H1 (cell line): ENCODE measurements around the gene INTS6. TPM values are rescaled to one million over a fixed set of nuclear protein-coding genes. Genes with fewer than 3 reads are reported as not detected.

ENCODE experiments used
- CTCF ChIA-PET: fragments of 300-600 bp; sonication (Branson Sonifier 250); formaldehyde crosslinking; loops from one replicate; lab custom pipeline; 2021; ENCODE audit not compliant: partially characterized antibody; lab: Charles Lee
- POLR2A ChIA-PET: fragments of 300-600 bp; sonication (Branson Sonifier 250); formaldehyde crosslinking; loops from one replicate; lab custom pipeline; 2021; ENCODE audit warnings: inconsistent platforms; ENCODE audit not compliant: partially characterized antibody; lab: Charles Lee
- DNase-seq, 2 experiments: peaks; one replicate each; pipeline versions ENCODE4 v3.0.0 to v3.0.0-alpha.2; 2010 to 2022; ENCODE audit warnings: low spot score in 2 of 2, low read depth in 1 of 2, mixed read lengths in 1 of 2
- FAIRE-seq: peaks from 2 replicates; lab custom pipeline; 2011; peaks lifted over from hg19 to GRCh38; lab: Jason Lieb, UNC
- H2AFZ ChIP-seq: 2 replicates; pipeline ENCODE4 v1.8.1; 2012; ENCODE audit warnings: low read length, inconsistent platforms
- H2AK5ac ChIP-seq: 2 replicates; pipeline ENCODE4 v1.6.1; 2013; ENCODE audit warnings: low read depth, low read length
- H2BK120ac ChIP-seq: replicated peaks from 2 replicates; pipeline ENCODE3; 2013; ENCODE audit warnings: low read depth, low read length, inconsistent platforms
- H2BK12ac ChIP-seq: 2 replicates; pipeline ENCODE4 v1.6.1; 2013; ENCODE audit warnings: low read depth, low read length
- H2BK15ac ChIP-seq: 2 replicates; pipeline ENCODE4 v1.6.1; 2013; ENCODE audit warnings: low read length
- H2BK20ac ChIP-seq: 2 replicates; pipeline ENCODE4 v1.6.1; 2013; ENCODE audit warnings: low read length
- H2BK5ac ChIP-seq: 2 replicates; pipeline ENCODE4 v1.6.1; 2013; ENCODE audit warnings: low read depth, low read length
- H3K14ac ChIP-seq: 2 replicates; pipeline ENCODE4 v1.6.1; 2013; ENCODE audit warnings: inconsistent platforms; ENCODE audit not compliant: insufficient read length
- H3K18ac ChIP-seq: 2 replicates; pipeline ENCODE4 v1.6.1; 2013; ENCODE audit warnings: low read length; ENCODE audit errors: extremely low read depth
- H3K23ac ChIP-seq: 2 replicates; pipeline ENCODE4 v1.6.1; 2013; ENCODE audit warnings: inconsistent platforms; ENCODE audit not compliant: insufficient read length
- H3K23me2 ChIP-seq: 2 replicates; pipeline ENCODE4 v1.6.1; 2013; ENCODE audit warnings: low read depth, low read length
- H3K27ac ChIP-seq: 2 replicates; pipeline ENCODE4 v1.6.1; 2011; ENCODE audit warnings: low read depth, low read length, inconsistent platforms
- H3K27me3 ChIP-seq, 4 experiments: replicated peaks in 1 of 4; 1 replicate in 1 of 4; 2 replicates in 3 of 4; pipeline versions ENCODE4 v1.6.1 to v1.8.1; 2011 to 2013; ENCODE audit warnings: low read length in 3 of 4, mild to moderate bottlenecking in 3 of 4, inconsistent platforms in 2 of 4, mixed read lengths in 2 of 4, moderate library complexity in 1 of 4; ENCODE audit not compliant: control insufficient read depth in 3 of 4, insufficient read depth in 3 of 4; ENCODE audit errors: extremely low read depth in 1 of 4
- H3K36me3 ChIP-seq, 4 experiments: 2 replicates each; pipeline versions ENCODE4 v1.6.1 to v1.8.1; 2011 to 2013; ENCODE audit warnings: mild to moderate bottlenecking in 4 of 4, low read length in 3 of 4, moderate library complexity in 2 of 4, control low read depth in 1 of 4, inconsistent platforms in 1 of 4; ENCODE audit not compliant: insufficient read depth in 4 of 4, control insufficient read depth in 2 of 4
- H3K4ac ChIP-seq: replicated peaks from 2 replicates; pipeline ENCODE3; 2013; ENCODE audit warnings: low read length, low read depth, mixed read lengths, inconsistent platforms; ENCODE audit not compliant: insufficient read length
- H3K4me1 ChIP-seq, 4 experiments: replicated peaks in 1 of 4; 1 replicate in 1 of 4; 2 replicates in 3 of 4; pipeline versions ENCODE4 v1.6.1 to v1.8.1; 2011 to 2013; ENCODE audit warnings: low read length in 3 of 4, inconsistent platforms in 2 of 4, mixed read lengths in 1 of 4; ENCODE audit not compliant: insufficient read depth in 4 of 4, control insufficient read depth in 3 of 4
- H3K4me2 ChIP-seq, 2 experiments: 2 replicates each; pipeline versions ENCODE4 v1.6.1 to v1.8.1; 2011 to 2013; ENCODE audit warnings: low read depth in 2 of 2, low read length in 2 of 2, control low read depth in 1 of 2, inconsistent platforms in 1 of 2, mild to moderate bottlenecking in 1 of 2; ENCODE audit not compliant: insufficient read depth in 1 of 2
- H3K4me3 ChIP-seq, 4 experiments: fragments of 200-600, 300-600 bp in 1 of 4; sonication (generic), shearing (Covaris generic), sonication (Bioruptor Twin) in 1 of 4; 2 replicates each; pipeline versions ENCODE4 v1.5.1 to v1.8.1; 2011 to 2016; ENCODE audit warnings: low read length in 4 of 4, low read depth in 3 of 4, control low read depth in 2 of 4, inconsistent platforms in 2 of 4, mild to moderate bottlenecking in 2 of 4, mixed read lengths in 1 of 4, moderate library complexity in 1 of 4; ENCODE audit not compliant: insufficient read depth in 2 of 4; ENCODE audit errors: extremely low read depth in 1 of 4
- H3K56ac ChIP-seq: replicated peaks from 2 replicates; pipeline ENCODE3; 2013; ENCODE audit warnings: low read depth, mild to moderate bottlenecking, mixed read lengths, low read length, inconsistent platforms; ENCODE audit not compliant: insufficient read length
- H3K79me1 ChIP-seq: 2 replicates; pipeline ENCODE4 v1.6.1; 2013; ENCODE audit warnings: low read depth, low read length, control low read depth
- H3K79me2 ChIP-seq, 2 experiments: 2 replicates each; pipeline versions ENCODE4 v1.6.1 to v1.8.1; 2012 to 2013; ENCODE audit warnings: low read length in 2 of 2, mild to moderate bottlenecking in 2 of 2, inconsistent platforms in 1 of 2; ENCODE audit not compliant: insufficient read depth in 2 of 2, control insufficient read depth in 1 of 2
- H3K9ac ChIP-seq, 4 experiments: replicated peaks in 1 of 4; 1 replicate in 1 of 4; 2 replicates in 3 of 4; pipeline versions ENCODE4 v1.6.1 to v1.8.1; 2011 to 2013; ENCODE audit warnings: low read depth in 3 of 4, low read length in 3 of 4, control low read depth in 2 of 4, mild to moderate bottlenecking in 2 of 4, moderate library complexity in 2 of 4, inconsistent platforms in 1 of 4; ENCODE audit errors: extremely low read depth in 1 of 4
- H3K9me3 ChIP-seq, 2 experiments: 2 replicates each; pipeline versions ENCODE4 v1.6.1 to v1.8.1; 2012 to 2013; ENCODE audit warnings: mild to moderate bottlenecking in 2 of 2, moderate library complexity in 2 of 2, control low read depth in 1 of 2, inconsistent platforms in 1 of 2, low read depth in 1 of 2, low read length in 1 of 2, mixed read lengths in 1 of 2; ENCODE audit not compliant: insufficient read depth in 2 of 2
- H4K20me1 ChIP-seq, 2 experiments: replicated peaks in 1 of 2; 2 replicates each; pipeline versions ENCODE3 to v1.8.1; 2011 to 2013; ENCODE audit warnings: inconsistent platforms in 2 of 2, low read length in 2 of 2, mild to moderate bottlenecking in 1 of 2; ENCODE audit not compliant: insufficient read depth in 2 of 2, control insufficient read depth in 1 of 2
- H4K5ac ChIP-seq: 2 replicates; pipeline ENCODE4 v1.6.1; 2013; ENCODE audit warnings: low read length, low read depth, mixed read lengths, inconsistent platforms; ENCODE audit not compliant: insufficient read length
- H4K8ac ChIP-seq: 2 replicates; pipeline ENCODE4 v1.8.0; 2013; ENCODE audit warnings: mild to moderate bottlenecking, moderate library complexity, low read length, inconsistent platforms; ENCODE audit not compliant: insufficient read depth; ENCODE audit errors: extremely low read depth
- H4K91ac ChIP-seq: replicated peaks from 2 replicates; pipeline ENCODE3; 2013; ENCODE audit warnings: low read length, mixed read lengths, inconsistent platforms; ENCODE audit not compliant: insufficient read length
- WGBS, 2 experiments: shearing (Covaris generic) in 1 of 2; methylation state at CpG; one replicate each; pipeline versions ENCODE4 v1.1.6 to v1.1.7; 2013 to 2015; ENCODE audit warnings: low lambda C conversion rate in 2 of 2, mixed read lengths in 2 of 2, inconsistent platforms in 1 of 2, low coverage in 1 of 2, missing lambda C conversion rate in 1 of 2; ENCODE audit not compliant: insufficient replicate concordance in 2 of 2, insufficient coverage in 1 of 2, insufficient read length in 1 of 2; ENCODE audit errors: extremely low coverage in 1 of 2, missing lambda C conversion rate in 1 of 2; 5-methylcytosine and 5-hydroxymethylcytosine counted together
- polyA plus RNA-seq, 7 experiments: library from polyadenylated mRNA; depleted of rRNA in 3 of 7; stranded (reverse) in 5 of 7; unstranded in 2 of 7; fragments of >200 nt in 5 of 7; fragments of 200-250 nt in 2 of 7; gene quantifications; 1 replicate in 5 of 7; 2 replicates in 1 of 7; 4 replicates in 1 of 7; pipeline versions ENCODE4 v1.2.1 to v1.2.3, GENCODE V29; 2011 to 2013; ENCODE audit warnings: missing spikeins in 2 of 7, mixed read lengths in 2 of 7
- total RNA-seq: library from RNA; stranded (reverse); fragmentation: NEBNext Ultra II Directional; extraction: Animal tissue kit (Norgen Biotek cat#: 25700); gene quantifications from 2 replicates; pipeline ENCODE4 v1.2.1, GENCODE V29; 2021
- TF ChIP-seq, protein P1 (sequence below): IDR thresholded peaks from 2 replicates; pipeline ENCODE4 v1.6.1; 2012; ENCODE audit warnings: inconsistent platforms

The INTS6 gene
- total and polyA plus RNA-seq, 2 of the 8 experiments (the other 6 are each of a cell fraction or from before 2014, with no cell fraction given): 12.6 to 42.8 TPM

DNA sequence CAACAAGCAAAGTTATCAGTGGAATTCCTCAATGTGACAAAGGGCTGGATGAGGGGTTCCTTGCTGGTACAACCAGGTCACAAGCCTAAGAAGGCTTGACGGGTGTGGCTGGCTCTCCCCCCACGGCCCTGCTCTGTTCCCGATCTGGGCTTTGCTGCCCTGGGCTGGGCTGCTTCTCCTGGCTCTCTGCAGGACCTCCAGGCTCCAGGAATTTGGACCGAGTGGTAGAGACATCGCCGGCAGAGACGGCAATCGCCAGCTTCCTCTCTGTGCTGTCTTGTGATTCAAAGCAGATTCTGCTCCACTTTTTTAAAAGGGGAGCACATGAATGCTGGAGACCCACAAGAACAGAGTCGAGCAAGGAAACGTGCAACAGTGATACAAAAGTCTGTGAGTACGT, 113.5 kb downstream of the INTS6 start, which contains the start of gene SERPINE3:
SERPINE3 (plus strand) TSS at position 338 of the 400 bp plus-strand sequence. CDS start 1,401 bp downstream, outside the sequence.
- Histone ChIP-seq H4K8ac (no peak within 1 kb of the TSS), H3K18ac (peak within 1 kb of the TSS; percentile 16), H3K23ac (no peak within 1 kb of the TSS), H3K27ac (no peak within 1 kb of the TSS), H4K20me1 (no peaks in the 10 kb centered on the region), H3K9ac (no peak within 1 kb of the TSS), H2BK5ac (peak within 1 kb of the TSS; percentile 45; the same call in 1 of the 2 replicates), H3K14ac (no peak within 1 kb of the TSS), H2BK15ac (peak within 1 kb of the TSS; percentile 66; the same call in 1 of the 2 replicates), H3K4ac (no peak within 1 kb of the TSS), H2BK12ac (no peak within 1 kb of the TSS), H3K4me1 (no peaks in the 10 kb centered on the region; a peak in 1 of 7 replicates), H3K4me2 (no peak within 1 kb of the TSS), H3K79me2 (no peaks in the 10 kb centered on the region), H3K23me2 (no peaks in the 10 kb centered on the region), H3K79me1 (no peaks in the 10 kb centered on the region), H4K91ac (no peak within 1 kb of the TSS), H3K4me3 (no peak within 1 kb of the TSS), H4K5ac (no peak within 1 kb of the TSS), H2BK120ac (peak within 1 kb of the TSS; percentile 26), H2AFZ (peak within 1 kb of the TSS; percentile 22; the same call in 1 of the 2 replicates), H3K36me3 (no peaks in the 10 kb centered on the region), H2BK20ac (no peak within 1 kb of the TSS), H3K27me3 (no peaks in the 10 kb centered on the region), H3K9me3 (no peaks in the 10 kb centered on the region), H3K56ac (no peak within 1 kb of the TSS), H2AK5ac (no peak within 1 kb of the TSS)
- CTCF ChIA-PET: interaction anchor here (1.1 kb wide), 1 partner anchor 53 kb away, joined by 3 read pairs; no protein-coding TSS in a partner anchor
- WGBS, 2 experiments: 85% methylated on average over 10 of the region's 11 CpGs; no CpG with 5 or more reads in 1 of the 2 experiments
- FAIRE-seq: no peak
- POLR2A ChIA-PET: no interaction called here
- no peak for DNase-seq
- TF ChIP-seq, protein P1, sequence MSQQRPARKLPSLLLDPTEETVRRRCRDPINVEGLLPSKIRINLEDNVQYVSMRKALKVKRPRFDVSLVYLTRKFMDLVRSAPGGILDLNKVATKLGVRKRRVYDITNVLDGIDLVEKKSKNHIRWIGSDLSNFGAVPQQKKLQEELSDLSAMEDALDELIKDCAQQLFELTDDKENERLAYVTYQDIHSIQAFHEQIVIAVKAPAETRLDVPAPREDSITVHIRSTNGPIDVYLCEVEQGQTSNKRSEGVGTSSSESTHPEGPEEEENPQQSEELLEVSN: no peak
